ENCODE results near the gene ABCC6.

GRCh38 chr16:16158741-16159374, 64.4 kb downstream of the ABCC6 start:
- TF ChIP-seq ZNF121 (tag by site-specific recombination; IDR thresholded peaks at IDR 0.05) (no peak), REST (tag by site-specific recombination; IDR thresholded peaks at IDR 0.05) (no peak), PATZ1 (tag by site-specific recombination; IDR thresholded peaks at IDR 0.05) (no peak), KLF10 (tag by site-specific recombination; IDR thresholded peaks at IDR 0.05) (no peak), ZNF16 (tag by site-specific recombination; IDR thresholded peaks at IDR 0.05; ENCODE audit: low read depth) (no peak), ZNF747 (tag by site-specific recombination; IDR thresholded peaks at IDR 0.05) (no peak), ZBTB1 (tag by site-specific recombination; IDR thresholded peaks at IDR 0.05) (no peak), ZNF274 (IDR thresholded peaks at IDR 0.05; ENCODE audit: low read length) (no peak), ZNF274 (tag by site-specific recombination; IDR thresholded peaks at IDR 0.05; ENCODE audit: borderline replicate concordance) (no peak)
- TF ChIP-seq, protein P1, sequence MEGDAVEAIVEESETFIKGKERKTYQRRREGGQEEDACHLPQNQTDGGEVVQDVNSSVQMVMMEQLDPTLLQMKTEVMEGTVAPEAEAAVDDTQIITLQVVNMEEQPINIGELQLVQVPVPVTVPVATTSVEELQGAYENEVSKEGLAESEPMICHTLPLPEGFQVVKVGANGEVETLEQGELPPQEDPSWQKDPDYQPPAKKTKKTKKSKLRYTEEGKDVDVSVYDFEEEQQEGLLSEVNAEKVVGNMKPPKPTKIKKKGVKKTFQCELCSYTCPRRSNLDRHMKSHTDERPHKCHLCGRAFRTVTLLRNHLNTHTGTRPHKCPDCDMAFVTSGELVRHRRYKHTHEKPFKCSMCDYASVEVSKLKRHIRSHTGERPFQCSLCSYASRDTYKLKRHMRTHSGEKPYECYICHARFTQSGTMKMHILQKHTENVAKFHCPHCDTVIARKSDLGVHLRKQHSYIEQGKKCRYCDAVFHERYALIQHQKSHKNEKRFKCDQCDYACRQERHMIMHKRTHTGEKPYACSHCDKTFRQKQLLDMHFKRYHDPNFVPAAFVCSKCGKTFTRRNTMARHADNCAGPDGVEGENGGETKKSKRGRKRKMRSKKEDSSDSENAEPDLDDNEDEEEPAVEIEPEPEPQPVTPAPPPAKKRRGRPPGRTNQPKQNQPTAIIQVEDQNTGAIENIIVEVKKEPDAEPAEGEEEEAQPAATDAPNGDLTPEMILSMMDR (tag by site-specific recombination; IDR thresholded peaks at IDR 0.05) = no peak
- TF ChIP-seq, protein P2, sequence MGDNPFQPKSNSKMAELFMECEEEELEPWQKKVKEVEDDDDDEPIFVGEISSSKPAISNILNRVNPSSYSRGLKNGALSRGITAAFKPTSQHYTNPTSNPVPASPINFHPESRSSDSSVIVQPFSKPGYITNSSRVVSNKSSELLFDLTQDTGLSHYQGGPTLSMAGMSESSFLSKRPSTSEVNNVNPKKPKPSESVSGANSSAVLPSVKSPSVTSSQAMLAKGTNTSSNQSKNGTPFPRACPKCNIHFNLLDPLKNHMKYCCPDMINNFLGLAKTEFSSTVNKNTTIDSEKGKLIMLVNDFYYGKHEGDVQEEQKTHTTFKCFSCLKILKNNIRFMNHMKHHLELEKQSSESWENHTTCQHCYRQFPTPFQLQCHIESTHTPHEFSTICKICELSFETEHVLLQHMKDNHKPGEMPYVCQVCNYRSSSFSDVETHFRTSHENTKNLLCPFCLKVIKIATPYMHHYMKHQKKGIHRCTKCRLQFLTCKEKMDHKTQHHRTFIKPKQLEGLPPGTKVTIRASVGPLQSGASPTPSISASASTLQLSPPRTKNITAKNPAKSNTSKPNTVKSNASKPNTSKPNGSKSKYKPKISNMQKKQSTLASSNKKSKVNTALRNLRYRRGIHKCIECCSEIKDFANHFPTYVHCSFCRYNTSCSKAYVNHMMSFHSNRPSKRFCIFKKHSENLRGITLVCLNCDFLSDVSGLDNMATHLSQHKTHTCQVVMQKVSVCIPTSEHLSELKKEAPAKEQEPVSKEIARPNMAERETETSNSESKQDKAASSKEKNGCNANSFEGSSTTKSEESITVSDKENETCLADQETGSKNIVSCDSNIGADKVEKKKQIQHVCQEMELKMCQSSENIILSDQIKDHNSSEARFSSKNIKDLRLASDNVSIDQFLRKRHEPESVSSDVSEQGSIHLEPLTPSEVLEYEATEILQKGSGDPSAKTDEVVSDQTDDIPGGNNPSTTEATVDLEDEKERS (tag by site-specific recombination; IDR thresholded peaks at IDR 0.05) = no peak
